IPS DF 6.9 (cell line): ENCODE results near the gene MED6.

Experiments
- DNase-seq: peaks from one replicate; pipeline ENCODE4 v3.0.0-alpha.2; 2013; ENCODE audit warnings: low read depth, low spot score
- H3K27ac ChIP-seq: one replicate; pipeline ENCODE4 v1.5.1; 2013; ENCODE audit warnings: low read length, control low read depth
- H3K27me3 ChIP-seq: 2 replicates; pipeline ENCODE4 v1.6.1; 2013; ENCODE audit warnings: mild to moderate bottlenecking, low read length; ENCODE audit not compliant: control insufficient read depth, insufficient read depth
- H3K36me3 ChIP-seq: 2 replicates; pipeline ENCODE4 v1.6.1; 2013; ENCODE audit warnings: low read length; ENCODE audit not compliant: control insufficient read depth, insufficient read depth
- H3K4me1 ChIP-seq: 2 replicates; pipeline ENCODE4 v1.6.1; 2013; ENCODE audit warnings: low read length; ENCODE audit not compliant: control insufficient read depth, insufficient read depth
- H3K4me3 ChIP-seq: 2 replicates; pipeline ENCODE4 v1.5.1; 2013; ENCODE audit warnings: mild to moderate bottlenecking, low read length
- H3K9me3 ChIP-seq: 2 replicates; pipeline ENCODE4 v1.6.1; 2013; ENCODE audit warnings: low read length, inconsistent platforms; ENCODE audit not compliant: control insufficient read depth, insufficient read depth
- WGBS: extraction: QIAGEN DNeasy Blood & Tissue Kit; methylation state at CpG from one replicate; pipeline ENCODE4 v1.1.7; 2013; ENCODE audit warnings: mixed read lengths, missing lambda C conversion rate; ENCODE audit not compliant: insufficient read length, insufficient coverage; 5-methylcytosine and 5-hydroxymethylcytosine counted together

The MED6 gene

GRCh38 chr14:70600382-70601157 is at the start of gene MED6:
Gene MED6, minus strand, starts transcription at chr14:70600655. Its CDS starts 18 bp downstream, at chr14:70600637.
- H3K27ac ChIP-seq: no peak within 1 kb of the TSS
- H3K4me3 ChIP-seq: peak within 1 kb of the TSS; percentile 95
- no peaks in the 10 kb centered on the region for H3K9me3 ChIP-seq
- H3K27me3 ChIP-seq: no peaks in the 10 kb centered on the region
- no CpG with 5 or more reads among the region's 43 CpGs for WGBS
- peaks cover 6% of the 10 kb centered on the region for H3K36me3 ChIP-seq
- DNase-seq: peak; percentile 83
- H3K4me1 ChIP-seq: no peaks in the 10 kb centered on the region

- DNase-seq: no peak
- H3K4me3 ChIP-seq: no peak overlapping the region
- no peaks in the 10 kb centered on the region for H3K9me3 ChIP-seq
- no CpG with 5 or more reads among the region's 4 CpGs for WGBS
- H3K27ac ChIP-seq: no peak overlapping the region
- H3K27me3 ChIP-seq: no peaks in the 10 kb centered on the region
- peaks cover 4% of the 10 kb centered on the region for H3K4me1 ChIP-seq
- H3K36me3 ChIP-seq: no peaks in the 10 kb centered on the region
Measured at GRCh38 chr14:70649803-70650202, 49.3 kb upstream of the MED6 start.

GRCh38 chr14:70648346-70648745 is 47.9 kb upstream of the MED6 start:
- H3K4me1 ChIP-seq: peaks cover 7% of the 10 kb centered on the region
- H3K9me3 ChIP-seq: no peaks in the 10 kb centered on the region
- no peak for DNase-seq
- no peaks in the 10 kb centered on the region for H3K36me3 ChIP-seq
- H3K27me3 ChIP-seq: no peaks in the 10 kb centered on the region
- H3K4me3 ChIP-seq: no peak overlapping the region
- no peak overlapping the region for H3K27ac ChIP-seq

GRCh38 chr14:70646705-70647104 is 46.2 kb upstream of the MED6 start:
- no peaks in the 10 kb centered on the region for H3K36me3 ChIP-seq
- H3K4me3 ChIP-seq: no peak overlapping the region
- peak overlapping the region; percentile 30 for H3K27ac ChIP-seq
- no peaks in the 10 kb centered on the region for H3K9me3 ChIP-seq
- WGBS: no CpG with 5 or more reads among the region's 2 CpGs
- no peaks in the 10 kb centered on the region for H3K27me3 ChIP-seq
- H3K4me1 ChIP-seq: peaks cover 5% of the 10 kb centered on the region
- no peak for DNase-seq

- no CpG with 5 or more reads among the region's 6 CpGs for WGBS
- Histone ChIP-seq H3K27me3 (no peaks in the 10 kb centered on the region), H3K4me3 (no peak overlapping the region), H3K4me1 (peaks cover 5% of the 10 kb centered on the region), H3K27ac (peak overlapping the region; percentile 30), H3K36me3 (no peaks in the 10 kb centered on the region), H3K9me3 (no peaks in the 10 kb centered on the region)
- no peak for DNase-seq
Measured at GRCh38 chr14:70645892-70646291, 45.4 kb upstream of the MED6 start.

GRCh38 chr14:70643967-70644366 is 43.5 kb upstream of the MED6 start:
- WGBS: no CpG with 5 or more reads among the region's 5 CpGs
- Histone ChIP-seq H3K4me1 (peaks cover 5% of the 10 kb centered on the region), H3K27me3 (no peaks in the 10 kb centered on the region)

GRCh38 chr14:70642303-70643235 is 42.1 kb upstream of the MED6 start:
- Histone ChIP-seq H3K36me3 (0 out of 2 replicates have a peak, but pooled peaks cover 2% of the 10 kb centered on the region), H3K27ac (no peak overlapping the region), H3K4me1 (peaks cover 5% of the 10 kb centered on the region), H3K4me3 (peak overlapping the region; percentile 92), H3K27me3 (no peaks in the 10 kb centered on the region), H3K9me3 (no peaks in the 10 kb centered on the region)
- no CpG with 5 or more reads among the region's 51 CpGs for WGBS
- no peak for DNase-seq

More at GRCh38 chr14:70643967-70644366, 43.5 kb upstream of the MED6 start:
- Histone ChIP-seq H3K27ac (no peak overlapping the region), H3K36me3 (no peaks in the 10 kb centered on the region), H3K4me3 (no peak overlapping the region), H3K9me3 (no peaks in the 10 kb centered on the region)
- no peak for DNase-seq

GRCh38 chr14:70641548-70642302 is 41.3 kb upstream of the MED6 start, which contains the start of gene TTC9:
Gene TTC9, plus strand, starts transcription at chr14:70641916. Its CDS starts 214 bp downstream, at chr14:70642130.
- no peak for DNase-seq
- H3K27ac ChIP-seq: no peak within 1 kb of the TSS
- peaks cover 5% of the 10 kb centered on the region for H3K4me1 ChIP-seq
- 0 out of 2 replicates have a peak, but pooled peaks cover 2% of the 10 kb centered on the region for H3K36me3 ChIP-seq
- whole genome bisulfite sequencing: no CpG with 5 or more reads among the region's 105 CpGs
- H3K9me3 ChIP-seq: no peaks in the 10 kb centered on the region
- H3K4me3 ChIP-seq: peak within 1 kb of the TSS; percentile 92
- H3K27me3 ChIP-seq: no peaks in the 10 kb centered on the region

GRCh38 chr14:70640938-70641547 is 40.6 kb upstream of the MED6 start:
- WGBS: no CpG with 5 or more reads among the region's 28 CpGs
- H3K4me3 ChIP-seq: peak overlapping the region; percentile 92; the same call in 1 of the 2 replicates
- peaks cover 5% of the 10 kb centered on the region for H3K4me1 ChIP-seq
- no peaks in the 10 kb centered on the region for H3K27me3 ChIP-seq
- no peak for DNase-seq
- H3K27ac ChIP-seq: no peak overlapping the region
- no peaks in the 10 kb centered on the region for H3K9me3 ChIP-seq
- peaks cover 2% of the 10 kb centered on the region; the same call in 1 of the 2 replicates for H3K36me3 ChIP-seq
